ENCODE measurements around the gene JPH4.
"Not testable (repeated sequence)": the region's sequence is repeated elsewhere in the genome, so short reads cannot be mapped to it uniquely, and the experiment has no call there.

Gene JPH4

DNA sequence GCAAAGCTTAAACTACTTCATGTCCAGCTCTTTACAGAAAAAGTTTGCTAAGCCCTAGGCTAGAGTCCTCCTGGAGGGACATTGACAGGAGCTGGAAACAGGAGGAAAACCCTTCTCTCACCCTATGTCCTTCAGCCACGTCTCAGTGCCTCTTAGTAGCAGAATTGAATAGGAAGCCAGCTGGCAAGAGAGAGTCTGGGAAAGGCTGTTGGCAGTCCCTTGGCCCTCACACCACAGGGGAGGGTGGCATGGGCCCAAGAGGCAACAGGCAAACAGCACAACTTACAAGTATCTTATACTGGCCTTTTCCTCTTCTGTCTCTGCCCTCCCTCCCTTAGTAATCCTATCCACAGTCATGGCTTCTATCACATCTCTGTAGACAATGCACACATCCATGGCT is 29.9 kb upstream of the JPH4 start:
- no peak for DNase-seq

DNA sequence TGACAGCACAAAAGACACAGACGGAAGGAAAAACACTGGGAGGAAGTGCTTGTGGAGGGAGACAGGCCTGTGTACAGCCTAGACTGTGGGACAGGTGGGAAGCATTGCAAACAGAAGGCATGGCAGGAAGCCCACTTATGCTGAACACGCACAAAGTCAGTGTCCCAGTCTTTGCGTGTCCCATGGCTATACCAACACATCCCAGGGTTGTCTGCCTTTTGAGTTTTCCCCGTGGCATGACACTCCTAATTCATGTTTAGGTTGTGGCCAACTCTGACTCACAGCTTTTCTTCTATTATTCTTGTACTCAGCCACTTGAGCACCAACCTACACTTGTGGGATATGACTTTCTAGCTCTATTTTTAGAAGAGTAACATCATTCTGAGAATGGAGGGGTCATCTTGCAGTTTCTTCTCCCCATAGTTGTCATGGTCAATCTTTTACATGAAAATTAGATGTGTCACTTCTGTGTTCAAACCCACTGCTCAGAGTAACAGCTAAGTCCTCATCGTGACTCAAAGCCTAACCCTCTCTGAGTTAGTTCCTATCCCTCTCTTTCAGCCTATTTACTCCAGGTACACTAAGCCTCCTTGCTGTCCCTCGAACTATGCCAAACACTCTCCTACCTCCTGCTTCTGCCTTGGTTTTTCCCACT is 27.5 kb upstream of the JPH4 start:
- no peak for DNase-seq

DNA sequence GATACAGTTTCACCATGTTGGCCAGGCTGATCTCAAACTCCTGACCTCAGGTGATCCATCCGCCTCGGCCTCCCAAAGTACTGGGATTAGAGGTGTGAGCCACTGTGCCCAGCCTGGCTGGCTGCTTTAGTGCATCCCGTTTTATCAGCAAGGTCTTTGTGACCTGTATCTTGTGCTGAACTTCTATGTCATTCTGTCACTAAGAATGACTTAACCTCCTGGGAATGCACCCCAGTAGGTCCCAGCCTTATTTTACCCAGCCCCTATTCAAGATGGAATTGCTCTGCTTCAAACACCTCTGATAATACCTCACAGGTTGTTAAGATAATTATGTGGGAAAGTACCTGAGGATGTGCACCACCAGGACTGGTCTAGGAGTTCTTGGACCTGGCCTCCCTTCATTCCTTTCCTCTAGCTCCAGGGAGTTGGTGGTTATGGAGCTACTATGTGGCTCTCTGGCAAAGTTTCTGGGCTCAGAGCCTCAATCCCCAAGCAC is 26.1 kb upstream of the JPH4 start:
- no peak for DNase-seq

DNA sequence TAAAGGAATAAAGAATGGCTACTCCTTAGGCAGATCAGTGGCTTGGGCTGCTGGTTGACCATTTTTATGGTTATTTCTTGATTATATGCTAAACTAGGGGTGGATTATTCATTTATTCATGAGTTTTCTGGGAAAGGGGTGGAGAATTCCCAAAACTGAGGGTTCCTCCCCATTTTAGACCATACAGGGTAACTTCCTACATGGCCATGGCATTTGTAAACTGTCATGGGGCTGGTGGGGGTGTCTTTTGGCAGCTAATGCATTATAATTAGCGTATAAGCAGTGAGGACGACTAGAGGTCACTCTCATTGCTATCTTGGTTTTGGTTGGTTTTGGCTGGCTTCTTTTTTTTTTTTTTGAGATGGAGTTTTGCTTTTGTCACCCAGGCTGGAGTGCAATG is 25.6 kb upstream of the JPH4 start:
- DNase-seq, result no peak

DNA sequence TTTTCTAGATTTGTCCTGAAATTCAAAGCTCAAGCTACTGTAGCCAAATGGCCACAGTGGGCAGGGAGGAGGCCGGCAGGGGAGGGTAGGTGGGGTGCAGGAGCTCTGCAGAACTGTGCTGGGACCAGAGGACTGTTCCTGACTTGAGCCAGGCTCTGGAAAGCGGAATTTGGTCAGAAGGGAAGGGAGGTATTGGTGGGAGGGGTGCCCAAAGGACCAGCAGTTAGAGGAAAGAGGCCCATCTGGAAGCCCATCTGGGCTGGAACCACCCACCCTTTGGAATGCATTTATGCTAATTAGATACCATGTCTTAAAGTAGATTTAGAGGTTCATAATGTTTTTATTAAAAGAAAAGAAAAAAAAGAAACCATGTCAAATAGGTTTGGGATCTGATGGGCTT is 24.5 kb upstream of the JPH4 start:
- DNase-seq, result no peak

DNA sequence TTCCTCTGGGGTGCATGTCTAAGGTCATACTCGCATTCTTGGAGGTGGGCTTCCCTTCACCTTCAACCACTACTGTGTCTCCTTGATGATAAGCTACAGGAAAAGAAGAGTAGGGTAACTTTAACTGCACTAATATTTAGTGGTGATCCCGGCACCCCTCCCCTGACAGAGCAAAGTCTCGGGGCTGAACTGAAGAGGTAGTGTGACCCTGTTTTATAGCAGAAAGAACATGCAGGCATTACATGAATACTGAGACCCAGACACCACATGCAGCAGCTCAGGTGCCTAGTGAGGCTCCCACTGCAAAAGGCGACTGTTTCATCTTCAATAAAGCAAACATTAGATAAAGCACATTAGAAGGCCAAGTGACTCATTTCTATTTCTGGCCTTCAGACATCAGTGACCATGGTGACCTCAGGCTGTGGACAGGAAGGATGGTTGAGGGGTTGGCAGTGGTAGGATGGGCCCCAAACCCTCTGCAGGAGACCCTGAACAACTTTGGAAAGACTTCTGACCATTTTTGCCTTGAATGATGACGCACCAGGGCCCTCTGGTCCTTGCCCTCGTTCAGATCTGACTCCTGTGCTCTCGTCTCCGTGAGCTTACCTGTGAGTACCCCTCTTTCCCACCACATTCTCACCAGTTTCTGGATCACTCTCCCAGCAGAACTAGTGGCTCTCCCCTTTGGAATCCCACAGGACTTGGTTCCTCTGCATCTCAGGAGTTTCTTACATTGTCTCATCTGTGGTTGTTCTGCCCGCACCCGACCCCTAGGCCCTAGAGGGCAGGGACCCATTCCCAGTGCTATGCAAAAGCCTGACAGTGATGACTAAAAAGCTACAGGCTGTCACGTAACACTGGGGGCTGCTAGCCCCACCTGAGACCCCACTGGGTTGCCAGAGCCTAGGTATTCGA is 23.8 kb upstream of the JPH4 start:
- no peak for DNase-seq

DNA sequence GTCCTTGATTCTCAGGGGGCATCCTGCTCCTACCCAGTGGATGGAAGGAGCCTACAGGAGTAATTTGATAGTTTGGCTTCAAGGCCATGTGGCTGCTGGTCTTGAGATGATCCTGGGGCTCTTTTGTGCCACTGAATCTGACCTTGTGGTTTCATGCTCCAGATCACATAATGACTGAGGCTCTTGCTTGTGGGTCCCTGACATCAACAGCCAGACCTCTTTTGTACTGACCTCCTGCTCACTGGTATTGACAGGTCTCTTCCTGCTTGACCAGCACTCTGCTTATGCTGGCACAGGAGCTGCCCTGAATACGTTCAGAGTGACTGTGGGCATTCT is 23.2 kb upstream of the JPH4 start:
- no peak for DNase-seq

DNA sequence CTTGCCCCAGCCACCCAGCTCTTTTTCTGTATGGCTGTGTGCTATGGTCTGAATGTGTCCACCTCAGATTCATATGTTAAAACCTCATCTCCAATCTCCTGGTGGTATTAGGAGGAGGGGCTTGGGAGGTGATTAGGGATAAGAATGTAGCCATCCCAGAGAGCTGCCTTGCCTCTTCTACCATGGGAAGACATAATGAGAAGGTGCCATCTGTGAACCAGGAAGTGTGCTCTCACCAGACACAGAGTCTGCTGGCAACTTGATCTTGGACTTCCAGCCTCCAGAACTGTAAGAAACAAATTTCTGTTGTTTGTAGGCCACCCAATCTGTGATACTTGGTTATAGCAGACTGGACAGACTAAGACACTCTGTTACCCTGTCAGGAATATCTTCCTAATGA is 22.8 kb upstream of the JPH4 start:
- no peak for DNase-seq

DNA sequence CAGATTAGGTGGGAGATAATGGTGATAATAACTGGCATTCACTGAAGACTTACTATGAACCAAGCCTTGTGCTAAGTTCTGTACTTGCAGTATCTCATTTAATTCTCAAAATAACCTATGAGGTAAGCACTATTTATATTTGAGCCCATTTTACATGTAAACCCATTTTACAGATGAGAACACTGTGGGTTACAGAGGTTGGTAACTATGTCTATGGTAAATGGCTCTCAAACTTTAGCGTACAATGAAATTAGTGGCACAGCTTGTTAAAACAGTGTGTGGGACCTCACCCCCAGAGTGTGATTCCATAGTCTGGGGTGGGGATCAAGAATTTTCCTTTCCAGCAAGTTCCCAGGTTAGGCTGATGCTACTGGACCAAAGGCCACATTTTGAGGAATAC is 22.2 kb upstream of the JPH4 start:
- DNase-seq, result no peak

DNA sequence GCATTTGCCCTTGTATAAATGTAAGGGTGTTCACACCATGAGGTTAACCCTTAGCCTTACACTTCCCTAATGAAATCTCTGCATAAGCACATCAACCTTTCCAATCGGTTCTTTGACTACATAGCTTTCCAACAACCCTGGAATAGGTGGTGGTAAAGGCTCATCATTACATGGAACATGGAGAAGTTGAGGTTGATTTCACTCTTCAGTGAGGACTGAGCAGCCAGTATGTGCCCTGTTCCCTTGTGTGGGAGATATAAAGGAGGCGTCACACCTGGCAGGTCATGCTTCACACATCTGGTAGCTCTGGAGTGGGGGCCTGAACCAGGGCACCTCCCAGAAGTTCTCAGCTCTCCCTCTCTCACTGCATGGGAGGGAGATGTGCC is 21.7 kb upstream of the JPH4 start:
- DNase-seq, result no peak

DNA sequence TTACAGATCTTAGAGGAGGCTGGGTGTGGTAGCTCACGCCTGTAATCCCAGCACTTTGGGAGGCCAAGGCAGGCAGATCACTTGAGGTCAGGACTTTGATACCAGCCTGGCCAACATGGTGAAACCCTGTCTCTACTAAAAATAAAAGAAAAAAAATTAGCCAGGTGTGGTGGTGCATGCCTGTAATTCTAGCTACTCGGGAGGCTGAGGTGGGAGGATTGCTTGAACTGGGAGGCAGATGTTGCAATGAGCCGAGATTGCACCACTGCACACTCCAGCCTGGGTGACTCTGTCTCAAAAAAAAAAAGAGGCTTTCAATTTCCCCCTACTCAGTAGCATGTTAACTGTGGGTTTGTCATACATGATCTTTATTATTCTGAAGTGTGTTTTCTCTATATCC is 15.6 kb upstream of the JPH4 start:
- not testable (repeated sequence) for DNase-seq

DNA sequence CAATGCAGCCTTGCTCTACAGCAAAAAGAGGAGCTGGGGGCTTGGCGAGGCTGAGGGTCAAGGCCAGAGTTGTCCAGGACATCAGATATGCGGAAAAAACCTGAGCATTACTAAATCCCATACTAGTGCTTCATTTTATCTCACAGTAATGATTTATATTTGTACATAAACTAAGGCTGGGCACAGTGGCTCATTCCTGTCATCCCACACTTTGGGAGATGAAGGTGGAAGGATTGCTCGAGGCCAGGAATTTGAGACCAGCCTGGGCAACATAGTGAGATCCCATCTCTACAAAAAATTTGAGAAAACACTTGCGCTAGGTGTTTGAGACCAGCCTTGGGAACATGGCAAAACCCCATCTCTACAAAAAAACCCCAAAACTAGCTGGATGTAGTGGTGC is 11.6 kb upstream of the JPH4 start:
- no peak for DNase-seq

DNA sequence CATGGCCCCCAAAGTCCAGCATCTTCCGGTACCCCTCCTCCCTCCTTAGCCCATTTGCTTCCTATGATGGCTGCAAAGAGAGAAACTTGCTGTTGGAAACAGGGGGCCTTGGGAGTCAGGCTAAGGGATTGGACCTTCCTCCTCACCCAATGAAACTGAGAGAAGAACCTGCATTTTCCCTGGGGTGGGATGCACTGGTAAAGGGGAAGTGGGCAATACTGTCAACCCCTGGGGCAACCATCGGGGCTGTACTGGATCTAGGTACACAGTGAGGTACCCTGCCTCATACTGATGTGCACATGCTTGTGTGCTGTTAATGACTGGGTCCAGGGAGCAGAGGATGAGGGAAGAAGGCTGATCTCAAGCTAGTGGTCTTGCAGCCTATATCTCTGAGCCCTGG is 11.0 kb upstream of the JPH4 start:
- no peak for DNase-seq

DNA sequence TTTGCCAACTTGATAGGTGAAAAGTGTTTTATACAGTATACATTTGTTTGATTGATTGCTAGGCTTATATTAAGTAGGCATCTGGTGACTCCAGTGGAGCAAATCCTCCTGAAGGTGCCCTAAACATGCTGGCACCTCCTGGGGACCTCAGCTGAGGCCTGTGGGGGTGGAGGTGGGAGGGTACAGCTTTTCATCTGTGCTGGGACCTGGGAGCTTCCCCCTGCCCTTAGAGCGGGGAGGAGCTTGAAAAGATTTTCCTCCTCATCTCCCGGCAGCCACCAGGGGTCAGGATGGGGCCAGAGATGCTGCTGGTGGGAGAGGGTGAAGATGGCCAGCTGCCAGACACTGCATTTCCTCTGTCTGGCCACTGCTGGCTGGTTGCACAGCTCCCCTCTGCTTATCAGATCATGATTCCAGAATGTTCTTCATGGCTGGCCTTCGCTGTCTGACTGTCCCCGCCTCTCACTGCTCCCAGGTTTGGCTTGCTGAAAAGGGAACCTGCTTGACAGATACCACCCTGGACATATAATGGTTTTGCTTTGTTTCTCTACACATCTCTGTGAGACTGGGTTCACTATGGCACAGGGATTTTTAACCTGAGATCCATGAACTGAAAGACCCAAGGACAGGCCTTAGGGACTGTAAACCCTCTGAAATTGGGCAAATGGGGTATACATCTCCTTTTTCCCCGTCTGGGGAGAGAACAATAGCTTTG is 10.5 kb upstream of the JPH4 start:
- peak; percentile 85 for DNase-seq

DNA sequence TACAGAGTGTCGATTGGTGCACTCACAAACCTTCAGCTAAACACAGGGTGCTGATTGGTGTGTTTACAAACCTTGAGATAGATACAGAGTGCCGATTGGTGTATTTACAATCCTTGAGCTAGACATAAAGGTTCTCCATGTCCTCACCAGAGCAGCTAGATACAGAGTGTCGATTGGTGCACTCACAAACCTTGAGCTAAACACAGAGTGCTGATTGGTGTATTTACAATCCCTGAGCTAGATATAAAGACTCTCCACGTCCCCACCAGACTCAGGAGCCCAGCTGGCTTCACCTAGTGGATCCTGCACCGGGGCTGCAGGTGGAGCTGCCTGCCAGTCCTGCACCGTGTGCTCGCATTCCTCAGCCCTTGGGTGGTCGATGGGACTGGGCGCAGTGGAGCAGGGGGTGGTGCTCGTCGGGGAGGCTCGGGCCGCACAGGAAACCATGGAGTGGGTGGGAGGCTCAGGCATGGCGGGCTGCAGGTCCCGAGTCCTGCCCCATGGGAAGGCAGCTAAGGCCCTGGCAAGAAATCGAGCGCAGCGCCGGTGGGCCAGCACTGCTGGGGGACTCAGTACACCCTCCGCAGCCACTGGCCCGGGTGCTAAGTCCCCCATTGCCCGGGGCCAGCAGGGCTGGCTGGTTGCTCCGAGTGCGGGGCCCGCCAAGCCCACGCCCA is 6.1 kb upstream of the JPH4 start:
- DNase-seq, result not testable (repeated sequence)

DNA sequence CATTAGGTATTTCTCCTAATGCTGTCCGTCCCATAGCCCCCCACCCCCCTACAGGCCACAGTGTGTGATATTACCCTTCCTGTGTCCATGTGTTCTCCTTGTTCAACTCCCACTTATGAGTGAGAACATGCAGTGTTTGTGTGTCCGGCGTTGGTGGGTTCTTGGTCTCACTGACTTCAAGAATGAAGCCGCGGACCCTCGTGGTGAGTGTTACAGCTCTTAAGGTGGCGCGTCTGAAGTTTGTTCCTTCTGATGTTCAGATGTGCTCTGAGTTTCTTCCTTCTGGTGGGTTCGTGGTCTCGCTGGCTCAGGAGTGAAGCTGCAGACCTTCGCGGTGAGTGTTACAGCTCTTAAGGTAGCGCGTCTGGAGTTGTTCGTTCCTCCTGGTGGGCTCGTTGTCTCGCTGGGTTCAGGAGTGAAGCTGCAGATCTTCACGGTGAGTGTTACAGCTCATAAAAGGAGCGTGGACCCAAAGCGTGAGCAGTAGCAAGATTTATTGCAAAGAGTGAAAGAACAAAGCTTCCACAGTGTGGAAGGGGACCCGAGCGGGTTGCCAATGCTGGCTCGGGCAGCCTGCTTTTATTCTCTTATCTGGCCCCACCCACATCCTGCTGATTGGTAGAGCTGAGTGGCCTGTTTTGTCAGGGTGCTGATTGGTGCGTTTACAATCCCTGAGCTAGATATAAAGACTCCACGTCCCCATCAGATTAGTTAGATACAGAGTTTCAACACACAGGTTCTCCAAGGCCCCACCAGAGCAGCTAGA is 5.4 kb upstream of the JPH4 start:
- DNase-seq, result not testable (repeated sequence)

DNA sequence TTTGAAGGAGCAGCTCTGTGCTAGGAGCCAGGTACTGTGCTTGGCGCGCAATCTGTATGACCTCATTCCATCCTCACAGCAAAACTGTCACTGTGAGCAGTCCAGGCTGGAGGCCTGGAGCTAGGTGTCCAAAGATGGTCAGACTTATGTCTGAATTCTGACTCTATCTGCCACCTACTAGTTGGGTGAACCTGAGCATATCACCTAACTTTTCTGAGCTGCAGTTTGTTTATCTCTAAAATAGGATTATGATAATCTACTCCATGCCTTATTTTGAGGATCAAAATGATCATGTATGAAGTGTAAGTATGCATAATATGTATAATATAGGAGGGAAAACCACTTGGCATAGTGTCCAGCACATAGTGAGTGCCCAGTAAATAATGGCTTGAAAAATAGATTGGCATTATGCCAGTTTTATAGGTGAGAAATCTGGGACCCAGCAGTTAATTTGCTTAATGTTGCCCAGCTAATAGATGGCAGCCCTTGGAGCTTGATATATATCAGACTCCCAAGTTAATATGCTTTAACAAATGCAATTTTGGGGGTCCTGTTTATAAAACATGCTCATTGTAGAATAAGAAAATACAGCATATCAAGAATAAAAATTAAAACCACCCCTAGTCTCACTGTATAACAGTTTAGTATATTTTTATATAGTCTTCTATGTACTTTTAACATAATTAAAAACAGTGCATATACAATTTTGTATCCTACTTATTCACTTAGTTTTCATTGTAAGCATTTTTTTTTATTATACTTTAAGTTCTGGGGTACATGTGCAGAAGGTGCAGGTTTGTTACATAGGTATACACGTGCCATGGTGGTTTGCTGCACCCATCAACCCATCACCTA is 4.5 kb upstream of the JPH4 start:
- DNase-seq, result no peak

DNA sequence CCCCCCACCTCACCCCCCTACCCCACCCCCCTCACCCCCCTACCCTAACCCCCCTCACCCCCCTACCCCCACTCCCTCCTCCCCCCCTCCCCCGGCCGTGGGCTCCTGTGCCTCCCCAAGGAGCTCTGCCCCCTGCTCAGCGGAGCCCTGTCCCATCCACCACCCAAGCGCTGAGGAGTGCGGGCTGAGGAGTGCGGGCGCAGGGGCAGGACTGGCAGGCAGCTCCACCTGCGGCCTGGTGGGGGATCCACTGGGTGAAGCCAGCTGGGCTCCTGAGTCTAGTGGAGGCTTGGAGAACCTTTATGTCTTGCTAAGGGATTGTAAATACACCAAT is 2.3 kb upstream of the JPH4 start:
- no peak for DNase-seq

DNA sequence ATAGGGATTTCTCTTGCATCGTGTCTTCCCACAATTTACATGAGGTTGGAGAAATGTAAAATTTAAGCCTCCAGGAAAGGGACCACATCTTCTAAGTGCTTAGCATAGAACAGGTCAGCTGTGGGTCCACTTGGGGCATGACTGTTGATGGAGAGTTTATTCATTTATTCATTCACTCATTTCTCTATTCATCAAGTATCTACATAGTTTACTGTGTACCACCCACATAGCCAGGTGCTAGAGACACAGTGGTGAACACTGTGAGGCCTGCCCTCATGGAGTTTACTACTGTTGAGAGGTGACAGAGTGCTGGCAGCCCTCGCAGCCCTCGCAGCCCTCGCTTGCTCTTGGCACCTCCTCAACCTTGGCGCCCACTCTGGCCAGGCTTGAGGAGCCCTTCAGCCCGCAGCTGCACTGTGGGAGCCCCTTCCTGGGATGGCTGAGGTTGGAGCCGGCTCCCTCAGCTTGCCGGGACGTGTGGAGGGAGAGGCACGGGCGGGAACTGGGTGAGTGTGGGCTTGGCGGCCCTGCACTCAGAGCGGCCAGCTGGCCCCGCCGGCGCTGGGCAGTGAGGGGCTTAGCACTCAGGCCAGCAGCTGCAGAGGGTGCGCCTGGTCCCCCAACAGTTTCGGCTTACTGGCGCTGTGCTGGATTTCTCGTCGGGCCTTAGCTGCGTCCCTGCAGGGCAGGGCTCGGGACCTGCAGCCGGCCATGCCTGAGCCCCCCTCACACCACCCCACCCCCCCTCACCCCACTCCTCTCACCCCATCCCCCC is 1.7 kb upstream of the JPH4 start:
- DNase-seq, result no peak

DNA sequence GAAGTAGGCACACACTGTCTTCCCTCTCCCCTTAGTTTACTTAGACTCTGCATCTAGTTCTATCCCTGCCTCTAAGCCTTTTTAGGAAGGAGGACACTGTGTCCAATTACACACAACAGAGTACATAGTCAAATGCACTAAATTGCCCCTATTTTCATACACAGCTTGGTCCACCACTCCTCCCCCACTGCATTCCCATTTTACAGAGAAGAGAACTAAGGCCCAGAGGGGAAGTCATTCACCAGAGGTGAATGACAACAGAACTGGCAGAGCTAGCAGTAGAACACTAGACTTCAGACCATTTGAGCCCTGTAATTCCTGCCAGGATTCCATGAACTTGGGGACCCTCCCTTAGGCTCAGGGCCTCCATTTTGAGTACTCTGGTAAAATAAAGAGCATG is 1.1 kb upstream of the JPH4 start:
- no peak for DNase-seq

DNA sequence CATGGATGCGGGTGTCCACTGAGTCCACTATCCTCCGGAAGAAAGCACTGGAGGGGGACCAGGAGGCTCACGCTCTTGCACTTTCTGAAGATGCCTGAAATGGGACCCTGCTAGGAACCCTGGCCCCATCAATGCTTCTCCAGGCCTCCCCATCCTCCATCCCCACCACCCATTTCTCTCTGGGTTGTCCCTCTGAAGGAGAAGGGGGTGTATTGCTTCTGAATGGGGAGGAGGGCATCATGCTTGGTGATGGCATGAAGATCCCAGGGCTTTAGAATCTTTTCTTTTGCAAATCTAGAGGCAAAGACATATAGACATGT is 681 bp upstream of the JPH4 start:
- no peak for DNase-seq
